ENCODE data around the gene TEX19. TPM values are rescaled to one million over a fixed set of nuclear protein-coding genes. Genes with fewer than 3 reads are reported as not detected.

The TEX19 gene, protein sequence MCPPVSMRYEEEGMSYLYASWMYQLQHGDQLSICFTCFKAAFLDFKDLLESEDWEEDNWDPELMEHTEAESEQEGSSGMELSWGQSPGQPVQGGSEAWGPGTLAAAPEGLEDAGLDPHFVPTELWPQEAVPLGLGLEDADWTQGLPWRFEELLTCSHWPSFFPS
- not detected in 2 replicates for total RNA-seq

GRCh38 chr17:82358465-82359350 is at the start of gene TEX19:
Gene TEX19 (plus strand): TSS chr17:82359247. CDS start chr17:82362151, 2,904 bp downstream.

DNA sequence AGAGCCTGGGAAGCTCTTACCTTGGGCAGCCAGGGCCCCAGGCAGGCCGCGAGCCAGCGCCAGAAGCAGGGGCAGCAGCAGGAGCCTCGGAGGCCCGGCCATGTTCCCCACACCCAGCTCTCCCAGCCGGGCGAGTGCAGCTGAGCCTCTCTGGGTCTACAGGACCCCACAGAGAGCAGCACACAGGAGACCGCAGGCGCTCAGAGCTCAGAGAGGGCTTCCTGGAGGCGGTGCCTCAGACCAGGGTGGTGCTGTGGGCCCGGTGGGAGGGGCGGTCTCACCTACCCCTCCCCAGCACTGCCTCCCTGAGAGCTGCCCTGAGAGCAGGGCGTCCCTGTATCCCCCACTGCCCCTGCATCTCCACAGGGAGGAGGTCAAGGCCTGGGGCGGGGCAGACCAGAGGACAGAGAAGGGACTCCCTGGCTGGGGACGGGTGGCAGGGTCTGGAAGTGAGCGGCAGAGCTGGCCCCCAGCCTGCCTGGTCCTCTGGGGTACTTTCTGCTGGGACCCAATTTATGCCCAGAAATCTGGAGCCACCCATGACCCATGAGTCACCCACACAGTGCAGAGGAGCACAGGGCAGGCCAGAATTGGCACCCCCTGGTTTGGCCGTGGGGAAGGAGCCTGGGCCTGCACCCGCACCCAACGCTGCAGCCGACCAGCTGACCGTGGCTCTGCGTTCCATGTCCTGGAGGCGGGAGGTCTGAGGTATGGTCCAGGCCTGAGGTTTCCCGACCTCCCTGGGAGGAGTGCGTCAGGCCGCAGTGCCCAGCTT is 41.5 kb upstream of the TEX19 start, which contains the start of gene CD7:
Gene CD7, minus strand, starts transcription at position 215 of the 775 bp plus-strand sequence. Its CDS starts 113 bp downstream, at position 102.

GRCh38 chr17:82333279-82334171 is 25.5 kb upstream of the TEX19 start, which contains the start of gene SECTM1:
Gene SECTM1 (minus strand): TSS chr17:82333766. CDS start chr17:82327240, 6,526 bp downstream.

DNA sequence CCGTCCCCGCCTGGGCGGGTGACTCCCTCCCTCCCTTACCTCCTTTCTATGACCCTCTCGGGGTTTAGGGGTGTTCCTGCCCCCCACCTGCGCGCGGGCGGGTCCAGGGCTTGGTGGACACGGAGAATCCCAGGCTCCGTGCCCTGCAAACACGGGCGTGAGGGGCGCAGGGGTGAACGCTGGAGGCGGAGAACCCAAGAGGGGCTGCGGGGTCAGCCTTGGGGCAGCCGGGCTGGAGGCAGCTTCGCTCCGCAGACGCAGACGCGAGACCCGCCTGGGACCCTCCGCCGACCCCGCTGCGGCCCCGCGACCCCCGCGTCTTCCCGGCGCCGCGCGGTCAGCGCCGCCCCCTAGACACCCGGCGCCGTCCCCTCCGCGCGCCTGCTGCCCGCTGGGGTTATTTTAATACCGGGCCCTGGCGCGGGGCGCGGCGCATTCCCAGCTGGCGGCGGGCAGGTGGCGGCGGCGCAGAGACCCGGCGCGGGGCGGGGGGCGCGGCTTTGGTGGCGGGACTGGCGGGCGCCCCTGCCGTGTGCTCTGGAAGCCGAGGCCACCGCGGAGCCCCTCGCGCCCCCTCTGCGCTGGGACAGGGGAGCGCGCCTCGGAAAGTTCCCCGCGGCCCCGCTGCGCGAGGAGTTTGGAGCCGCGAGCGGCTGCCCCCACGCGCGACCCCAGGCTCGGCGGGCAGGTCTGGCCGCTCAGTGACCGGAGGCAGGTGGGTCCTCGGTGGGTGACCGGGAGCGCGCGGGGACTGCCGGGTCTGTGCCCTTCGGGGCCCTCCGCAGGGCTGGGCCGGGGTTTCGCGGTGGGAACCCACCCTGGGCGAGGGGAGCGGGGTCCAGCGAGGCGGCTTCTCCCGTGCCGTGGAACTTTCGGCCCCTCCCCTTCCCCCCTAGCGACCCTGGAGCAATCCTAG is 12.5 kb downstream of the TEX19 start, which contains the start of gene UTS2R:
Gene UTS2R, plus strand, starts transcription at position 433 of the 916 bp plus-strand sequence. CDS start 2,560 bp downstream, outside the sequence.

Other genes starting within 250 kb of the TEX19 start
- gene CCDC57, start 146.4 kb upstream of the TEX19 start, total RNA-seq, result 16.7 and 17.9 TPM in 2 replicates
- gene SLC16A3, start 130.2 kb upstream of the TEX19 start, total RNA-seq, result 108 and 125 TPM in 2 replicates
- 49.0 and 49.5 TPM in 2 replicates for gene CSNK1D, start 85.5 kb upstream of the TEX19 start, total RNA-seq
- gene CD7, start 41.6 kb upstream of the TEX19 start, total RNA-seq, result not detected in 2 replicates
- 4.2 and 7.7 TPM in 2 replicates for gene SECTM1, start 25.5 kb upstream of the TEX19 start, total RNA-seq
- gene UTS2R, start 12.5 kb downstream of the TEX19 start, total RNA-seq, result not detected in 2 replicates
- gene HEXD, start 59.1 kb downstream of the TEX19 start, total RNA-seq, result 8.9 and 13.2 TPM in 2 replicates
- gene OGFOD3, start 59.3 kb downstream of the TEX19 start, total RNA-seq, result 25.3 and 26.5 TPM in 2 replicates
- gene CYBC1, start 91.5 kb downstream of the TEX19 start, total RNA-seq, result 43.5 and 56.3 TPM in 2 replicates
- 40.8 and 42.8 TPM in 2 replicates for gene NARF, start 99.5 kb downstream of the TEX19 start, total RNA-seq
- 23.1 and 25.3 TPM in 2 replicates for gene FOXK2, start 160.5 kb downstream of the TEX19 start, total RNA-seq

Measured in articular chondrocyte of knee joint (primary cell).